ENCODE data around the gene CCDC97. TPM values are rescaled to one million over a fixed set of nuclear protein-coding genes. Genes with fewer than 3 reads are reported as not detected.

CCDC97 gene
- total RNA-seq, 1 donor from 2014 or later, result 31.9 TPM

GRCh38 chr19:41319500-41320184, 9.7 kb downstream of the CCDC97 start:
- intact Hi-C loops (cut with DNase I), result no loop called here
- no peak for TF ChIP-seq CTCF (IDR thresholded peaks at IDR 0.05)
- ATAC-seq (no peak), DNase-seq (no peak)
- Histone ChIP-seq H3K4me1 (peaks cover 31% of the 10 kb centered on the region), H3K9me3 (no peaks in the 10 kb centered on the region), H3K36me3 (peaks cover 61% of the 10 kb centered on the region), H3K27me3 (no peaks in the 10 kb centered on the region), H3K27ac (no peak overlapping the region), H3K4me3 (no peak overlapping the region)

GRCh38 chr19:41320185-41320518, 10.2 kb downstream of the CCDC97 start:
- TF ChIP-seq CTCF (IDR thresholded peaks at IDR 0.05), result no peak
- Histone ChIP-seq H3K4me1 (peaks cover 36% of the 10 kb centered on the region), H3K27me3 (no peaks in the 10 kb centered on the region), H3K9me3 (no peaks in the 10 kb centered on the region), H3K27ac (no peak overlapping the region), H3K36me3 (peaks cover 56% of the 10 kb centered on the region), H3K4me3 (no peak overlapping the region)
- DNase-seq, result no peak
- ATAC-seq, result no peak
- intact Hi-C loops (cut with DNase I), result no loop called here

- intact Hi-C loops (cut with DNase I), result no loop called here
- peaks cover 40% of the 10 kb centered on the region for H3K4me1 ChIP-seq
- ATAC-seq (no peak), DNase-seq (no peak)
- H3K36me3 ChIP-seq, result peaks cover 52% of the 10 kb centered on the region
- no peaks in the 10 kb centered on the region for H3K9me3 ChIP-seq
- no peak overlapping the region for H3K4me3 ChIP-seq
- H3K27ac ChIP-seq, result no peak overlapping the region
- no peaks in the 10 kb centered on the region for H3K27me3 ChIP-seq
- TF ChIP-seq CTCF (IDR thresholded peaks at IDR 0.05), result no peak
Measured at GRCh38 chr19:41320568-41320967, 10.6 kb downstream of the CCDC97 start.

- no peaks in the 10 kb centered on the region for H3K9me3 ChIP-seq
- H3K36me3 ChIP-seq, result peaks cover 46% of the 10 kb centered on the region
- intact Hi-C loops (cut with DNase I), result no loop called here
- H3K27ac ChIP-seq, result peak overlapping the region; percentile 80
- TF ChIP-seq CTCF (IDR thresholded peaks at IDR 0.05), result no peak
- no peak for ATAC-seq
- no peak overlapping the region for H3K4me3 ChIP-seq
- H3K27me3 ChIP-seq, result no peaks in the 10 kb centered on the region
- no peak for DNase-seq
- peaks cover 46% of the 10 kb centered on the region for H3K4me1 ChIP-seq
Measured at GRCh38 chr19:41321204-41321599, 11.2 kb downstream of the CCDC97 start.

- ATAC-seq, result peak; percentile 42
- no peaks in the 10 kb centered on the region for H3K27me3 ChIP-seq
- peaks cover 40% of the 10 kb centered on the region for H3K36me3 ChIP-seq
- TF ChIP-seq CTCF (IDR thresholded peaks at IDR 0.05), result peak; percentile 73
- peaks cover 52% of the 10 kb centered on the region for H3K4me1 ChIP-seq
- DNase-seq, result no peak
- intact Hi-C loops (cut with DNase I), result no loop called here
- no peak overlapping the region for H3K4me3 ChIP-seq
- peak overlapping the region; percentile 80 for H3K27ac ChIP-seq
- H3K9me3 ChIP-seq, result no peaks in the 10 kb centered on the region
Measured at GRCh38 chr19:41321600-41322270, 11.8 kb downstream of the CCDC97 start.
